Myometrial cell (primary cell): ENCODE results near the gene ZNF594. TPM values are rescaled to one million over a fixed set of nuclear protein-coding genes. Genes with fewer than 3 reads are reported as not detected.

Experiments
- total RNA-seq: library from RNA; depleted of rRNA; stranded (reverse); fragments of >200 nt; gene quantifications from 2 replicates; pipeline ENCODE4 v1.2.3, GENCODE V29; 2015

Gene ZNF594
- 0.29 and 1.6 TPM in 2 replicates for total RNA-seq

GRCh38 chr17:5191541-5192417, at the start of gene ZNF594:
Gene ZNF594 (minus strand): TSS chr17:5191868. CDS start chr17:5184256, 7,612 bp downstream.

GRCh38 chr17:5234645-5235576, 43.2 kb upstream of the ZNF594 start, which contains the start of gene SCIMP:
Gene SCIMP (minus strand): TSS chr17:5234860. CDS start chr17:5234755, 105 bp downstream.

Other genes with a start within 250 kb of the ZNF594 start
- 1,248 and 1,319 TPM in 2 replicates for gene PFN1, start 243.3 kb downstream of the ZNF594 start, total RNA-seq
- gene ENO3, start 240.7 kb downstream of the ZNF594 start, total RNA-seq = 3.4 TPM in 1 of 2 replicates, not detected in the other
- gene SPAG7, start 224.1 kb downstream of the ZNF594 start, total RNA-seq = 60.0 and 64.9 TPM in 2 replicates
- 15.6 and 36.6 TPM in 2 replicates for gene CAMTA2, start 204.2 kb downstream of the ZNF594 start, total RNA-seq
- under 0.01 and 0.53 TPM in 2 replicates for gene INCA1, start 194.3 kb downstream of the ZNF594 start, total RNA-seq
- 49.3 and 54.8 TPM in 2 replicates for gene KIF1C, start 193.9 kb downstream of the ZNF594 start, total RNA-seq
- gene SLC52A1, start 156.4 kb downstream of the ZNF594 start, total RNA-seq = 0.29 and 0.71 TPM in 2 replicates
- gene ZFP3, start 113.4 kb downstream of the ZNF594 start, total RNA-seq = 0.89 and 1.7 TPM in 2 replicates
- gene ZNF232, start 80.0 kb downstream of the ZNF594 start, total RNA-seq = 3.5 and 6.6 TPM in 2 replicates
- 0.18 TPM in 1 of 2 replicates, not detected in the other for gene USP6, start 75.8 kb downstream of the ZNF594 start, total RNA-seq
- gene SCIMP, start 43.0 kb upstream of the ZNF594 start, total RNA-seq = not detected in 2 replicates
- gene RABEP1, start 90.4 kb upstream of the ZNF594 start, total RNA-seq = 31.2 and 31.4 TPM in 2 replicates
- gene NUP88, start 227.8 kb upstream of the ZNF594 start, total RNA-seq = 74.1 and 86.3 TPM in 2 replicates
- gene RPAIN, start 228.3 kb upstream of the ZNF594 start, total RNA-seq = 21.6 and 35.3 TPM in 2 replicates
- gene C1QBP, start 247.3 kb upstream of the ZNF594 start, total RNA-seq = 289 and 326 TPM in 2 replicates